ENCODE measurements around the gene BAZ2A.
"Not testable (repeated sequence)": the region's sequence is repeated elsewhere in the genome, so short reads cannot be mapped to it uniquely, and the experiment has no call there.

Gene BAZ2A

DNA sequence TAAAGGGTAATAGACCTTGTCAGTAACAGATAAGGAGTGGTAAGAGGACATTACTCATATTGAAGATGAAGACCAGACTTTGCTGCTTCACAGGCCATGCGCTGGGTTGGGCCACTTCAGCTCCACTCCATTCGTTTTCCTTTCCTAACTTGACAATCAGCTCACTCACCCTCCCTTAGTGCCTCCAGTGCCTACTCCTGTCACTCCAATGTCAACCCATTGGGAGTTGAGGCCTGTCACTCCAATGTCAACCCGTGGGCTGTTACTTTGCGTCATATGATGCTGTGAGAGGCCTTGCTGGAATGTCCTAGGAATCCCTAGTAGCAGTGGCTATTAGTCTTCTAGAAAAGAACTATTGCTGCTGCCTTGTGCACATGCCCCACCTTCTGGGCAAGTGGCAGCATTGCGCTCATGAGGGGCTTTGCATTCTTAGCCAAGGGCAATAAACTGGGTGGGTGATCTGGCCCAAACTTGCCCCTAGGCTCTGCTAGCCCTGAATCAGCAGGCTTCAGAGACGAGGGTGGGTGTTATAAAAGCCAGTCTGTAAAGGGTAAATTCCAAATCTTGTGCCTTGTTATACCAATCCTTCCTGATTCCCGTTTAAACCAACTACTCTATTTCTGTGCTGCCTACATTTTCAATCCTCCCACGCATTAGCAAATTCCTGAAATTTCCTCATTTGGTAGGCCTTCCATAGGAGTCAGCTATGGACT, 36.1 kb downstream of the BAZ2A start:
- peak; percentile 58 for DNase-seq (ENCODE audit: low read depth)

DNA sequence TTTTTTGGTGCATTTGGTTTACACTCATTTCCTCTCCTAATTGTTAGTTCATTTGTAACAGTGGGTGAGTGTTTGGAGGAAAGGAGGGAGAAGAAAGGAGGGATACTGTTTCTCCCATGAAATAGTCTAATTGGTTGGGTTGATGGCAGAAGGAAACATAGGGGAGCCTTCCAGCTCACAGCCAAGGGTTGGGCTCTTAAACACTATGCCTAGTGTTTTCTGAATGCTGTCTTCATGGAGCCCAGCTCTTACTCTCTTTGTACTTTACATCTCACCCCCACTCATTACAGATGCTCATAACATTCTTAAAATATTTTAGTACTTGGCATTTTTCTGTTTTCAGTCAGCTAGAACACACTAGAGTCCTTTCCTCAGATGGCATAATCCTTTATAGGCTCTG, 38.2 kb downstream of the BAZ2A start:
- DNase-seq (ENCODE audit: low read depth) = no peak

DNA sequence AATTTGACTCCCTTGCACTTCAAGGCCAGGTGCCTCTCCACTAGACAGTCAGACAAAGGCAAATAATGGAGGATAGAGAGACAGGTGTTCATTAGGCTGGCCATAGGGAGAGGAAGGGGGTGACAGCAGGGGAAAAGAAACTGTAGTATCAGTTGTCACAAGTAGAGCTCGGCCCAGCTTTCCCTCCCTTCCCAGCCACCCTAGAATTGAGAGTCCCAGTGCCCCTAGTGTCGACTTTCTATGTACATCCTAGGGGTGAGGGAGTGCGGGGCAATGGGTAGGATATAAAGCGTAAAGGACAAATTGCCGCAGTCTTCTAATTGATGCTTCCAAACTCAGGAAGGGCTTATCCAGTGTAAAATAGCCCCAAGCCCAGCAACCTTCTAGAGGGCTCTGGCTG, 39.0 kb downstream of the BAZ2A start:
- DNase-seq (ENCODE audit: low read depth) = no peak

DNA sequence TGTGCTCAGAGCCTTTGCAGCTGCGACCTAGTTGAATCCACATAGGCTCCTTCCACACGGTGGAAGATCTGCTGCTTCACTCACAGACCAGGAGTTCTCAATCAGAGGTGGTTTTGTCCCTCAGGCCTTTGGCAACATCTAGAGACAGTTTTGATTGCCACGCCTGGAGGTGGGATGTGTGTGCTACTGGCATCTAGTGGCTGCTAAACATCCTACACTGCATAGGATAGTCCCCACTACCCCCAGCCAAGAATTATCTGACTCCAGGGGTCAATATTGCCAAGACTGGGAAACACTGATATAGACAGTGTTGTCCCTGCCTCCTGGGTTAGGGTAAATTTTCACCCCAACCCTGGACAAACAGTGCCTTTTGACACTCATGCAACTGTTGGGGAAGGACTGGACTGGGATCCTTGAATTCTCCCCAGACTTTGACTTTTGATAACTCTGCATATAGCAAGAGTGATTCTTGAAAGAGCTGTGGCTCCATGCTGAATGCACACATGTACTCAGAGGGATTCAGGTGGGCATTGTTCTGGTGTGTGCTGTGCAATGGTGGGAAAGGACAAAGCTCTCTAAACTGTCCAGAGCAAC, 39.8 kb downstream of the BAZ2A start:
- DNase-seq (ENCODE audit: low read depth) = no peak

- DNase-seq (ENCODE audit: low read depth) = no peak
Observed at GRCh38 chr12:56589783-56590182, 40.3 kb downstream of the BAZ2A start.

DNA sequence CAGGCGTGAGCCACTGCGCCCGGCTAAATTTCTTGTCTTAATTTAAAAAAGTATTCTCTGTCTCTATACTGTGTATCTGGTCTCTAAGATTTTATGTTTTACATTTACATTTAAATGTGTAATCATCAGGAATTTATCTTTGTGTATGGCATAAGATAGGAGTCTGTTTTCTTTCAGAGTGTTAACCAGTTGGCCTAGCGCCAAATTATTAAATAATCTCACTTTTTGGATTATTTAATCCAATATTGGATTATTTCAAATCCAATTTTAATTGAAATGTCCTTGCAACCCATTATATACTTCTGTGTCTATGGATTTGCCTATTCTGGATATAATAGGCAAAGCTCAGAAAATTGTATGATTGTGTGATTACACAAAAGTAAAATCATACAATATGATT, 45.0 kb downstream of the BAZ2A start:
- DNase-seq (ENCODE audit: low read depth) = no peak

DNA sequence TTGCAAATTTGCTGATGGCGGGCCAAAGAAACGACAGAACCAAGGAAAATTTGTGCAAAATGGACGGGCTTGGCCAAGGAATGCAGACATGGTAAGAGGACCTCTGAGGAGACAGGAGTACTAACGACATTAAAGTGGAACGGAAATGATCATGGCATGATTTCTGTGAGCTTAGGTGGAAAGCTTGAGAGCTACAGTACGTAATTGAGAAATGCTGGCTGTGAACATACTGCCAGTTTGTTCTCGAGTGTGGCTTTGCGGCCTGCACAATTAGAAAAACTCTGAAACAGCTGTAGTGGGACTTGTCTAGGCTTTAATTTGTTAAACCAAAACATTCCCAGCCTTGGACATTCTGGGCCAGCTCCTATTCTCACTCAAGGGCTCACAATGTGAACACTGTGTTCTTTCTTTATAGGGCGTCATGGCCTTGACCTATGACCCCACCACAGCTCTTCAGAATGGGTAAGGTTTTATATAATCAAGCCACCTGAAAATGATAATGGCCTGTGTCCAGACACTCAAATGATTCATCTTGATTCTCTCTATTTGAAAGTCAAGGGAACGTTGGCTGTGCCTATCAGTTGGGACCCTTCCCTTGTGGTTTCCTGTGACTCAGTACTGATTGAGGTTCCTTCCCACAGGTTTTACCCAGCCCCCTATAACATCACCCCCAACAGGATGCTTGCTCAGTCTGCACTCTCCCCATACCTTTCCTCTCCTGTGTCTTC, 48.5 kb downstream of the BAZ2A start:
- DNase-seq (ENCODE audit: low read depth) = no peak

DNA sequence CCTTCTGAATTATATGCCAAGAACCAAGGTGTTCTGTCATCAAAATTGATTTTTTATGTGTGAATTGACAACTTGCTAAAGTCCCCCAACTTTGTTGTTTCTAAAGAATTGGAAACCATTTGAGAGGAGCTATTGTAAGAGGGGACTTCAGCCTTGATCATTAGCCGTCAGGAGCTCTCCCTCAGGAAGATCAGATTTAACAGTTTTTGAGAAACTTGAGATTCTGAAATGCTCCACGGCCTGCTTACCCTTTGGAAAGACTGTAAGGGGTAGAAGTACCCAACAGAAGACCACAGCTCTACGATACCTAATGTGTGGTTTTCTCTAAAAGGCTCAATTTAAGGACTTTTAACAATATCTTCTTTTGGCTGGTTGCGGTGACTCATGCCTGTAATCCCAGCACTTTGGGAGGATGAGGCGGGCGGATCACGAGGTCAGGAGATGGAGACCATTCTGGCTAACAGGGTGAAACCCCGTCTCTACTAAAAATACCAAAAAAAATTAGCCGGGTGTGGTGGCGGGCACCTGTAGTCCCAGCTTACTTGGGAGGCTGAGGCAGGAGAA, 51.1 kb downstream of the BAZ2A start:
- no peak for DNase-seq (ENCODE audit: low read depth)

DNA sequence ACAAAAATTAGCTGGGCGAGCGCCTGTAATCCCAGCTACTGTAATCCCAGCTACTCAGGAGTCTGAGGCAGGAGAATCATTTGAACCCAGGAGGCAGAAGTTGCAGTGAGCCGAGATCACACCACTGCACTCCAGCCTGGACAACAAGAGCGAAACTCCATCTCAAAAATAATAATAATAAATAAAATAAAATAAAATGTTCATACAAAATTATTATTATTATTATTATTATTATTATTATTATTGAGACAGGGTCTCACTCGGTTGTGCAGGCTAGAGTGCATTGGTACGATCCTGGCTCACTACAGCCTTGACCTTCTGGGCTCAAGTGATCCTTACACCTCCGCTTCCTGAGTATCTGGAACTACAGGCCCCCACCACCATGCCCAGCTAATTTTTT, 52.9 kb downstream of the BAZ2A start:
- DNase-seq (ENCODE audit: low read depth) = not testable (repeated sequence)

DNA sequence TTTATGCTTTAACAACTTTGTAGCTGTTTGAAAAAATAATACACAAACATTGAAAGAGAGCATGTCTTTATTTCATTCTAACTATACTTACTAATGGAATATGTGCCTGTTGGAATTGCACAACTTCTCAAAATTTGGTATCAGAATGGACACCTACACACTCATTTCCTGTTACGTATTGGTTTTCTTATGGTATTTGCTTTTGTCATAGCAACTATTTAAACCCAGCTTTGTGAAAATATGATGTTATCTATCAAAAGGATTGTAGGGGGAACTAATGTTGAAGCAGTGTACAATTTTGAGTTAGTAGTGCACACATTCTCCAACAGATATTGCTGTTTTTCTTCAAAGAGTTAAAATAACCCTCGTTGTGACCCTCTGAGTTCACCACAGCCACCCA, 55.9 kb downstream of the BAZ2A start:
- no peak for DNase-seq (ENCODE audit: low read depth)

DNA sequence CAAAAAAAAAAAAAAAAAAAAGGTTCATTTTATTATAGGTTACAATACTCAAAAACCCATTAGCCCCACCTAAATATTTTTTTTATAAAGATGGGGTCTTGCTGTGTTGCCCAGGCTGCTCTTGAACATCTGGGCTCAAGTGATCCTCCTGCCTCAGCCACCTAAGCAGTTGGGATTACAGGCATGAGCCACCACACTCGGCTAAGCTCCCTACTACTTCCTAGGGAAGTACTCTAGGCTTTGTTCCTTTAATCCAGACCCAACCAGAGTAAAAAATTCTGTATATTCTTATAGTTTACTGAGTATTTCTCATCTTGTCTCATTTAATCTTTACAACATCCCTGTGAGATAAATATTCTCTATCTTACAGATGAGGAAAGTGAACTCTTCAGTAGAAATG, 57.8 kb downstream of the BAZ2A start:
- DNase-seq (ENCODE audit: low read depth) = no peak

DNA sequence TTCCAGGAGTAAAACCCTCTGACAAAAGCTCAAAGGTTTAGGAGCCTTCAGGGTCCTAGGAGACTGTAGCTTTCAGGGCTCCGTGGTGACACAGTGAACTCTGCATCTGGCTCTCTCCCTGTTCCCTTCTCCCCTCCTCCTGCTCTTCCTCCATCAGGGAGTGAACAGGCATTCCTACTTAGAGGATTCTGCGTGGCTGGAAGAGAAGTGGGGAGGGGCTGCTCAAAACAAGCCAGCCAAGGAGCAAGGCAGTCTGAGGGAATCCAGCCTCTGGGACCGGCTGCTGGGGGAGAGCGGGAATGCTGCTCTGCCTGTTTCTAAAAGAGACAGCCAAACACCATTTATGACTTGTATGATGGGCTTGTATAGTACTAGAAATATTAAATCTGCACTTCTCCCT, 59.0 kb downstream of the BAZ2A start:
- no peak for DNase-seq (ENCODE audit: low read depth)

GRCh38 chr12:56568146-56568545, 62.0 kb downstream of the BAZ2A start:
- DNase-seq (ENCODE audit: low read depth) = no peak

GRCh38 chr12:56565510-56566101, 64.5 kb downstream of the BAZ2A start:
- DNase-seq (ENCODE audit: low read depth) = peak; percentile 79

- DNase-seq (ENCODE audit: low read depth) = no peak
Observed at GRCh38 chr12:56551070-56551469, 79.1 kb downstream of the BAZ2A start.

DNA sequence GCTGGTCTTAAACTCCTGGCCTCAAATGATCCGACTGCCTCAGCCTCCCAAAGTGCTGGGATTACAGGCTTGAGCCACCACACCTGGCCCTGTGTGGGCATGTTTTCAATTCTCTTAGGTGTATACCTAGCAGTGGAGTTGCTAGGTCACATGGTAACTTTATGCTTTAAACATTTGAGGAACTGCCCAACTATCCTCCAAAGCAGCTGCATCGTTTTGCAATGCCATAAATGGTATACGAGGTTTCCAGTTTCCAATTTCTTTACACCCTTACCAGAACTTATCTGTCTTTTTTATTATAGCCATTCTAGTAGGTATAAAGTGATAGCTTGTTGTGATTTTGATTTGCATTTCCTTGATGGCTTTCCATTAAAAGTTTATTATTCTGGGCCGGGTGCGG, 83.4 kb downstream of the BAZ2A start:
- DNase-seq (ENCODE audit: low read depth) = no peak
